Hepatocyte (in vitro differentiated cells): ENCODE measurements around the gene PTPRZ1. TPM values are rescaled to one million over a fixed set of nuclear protein-coding genes. Genes with fewer than 3 reads are reported as not detected.
A peak's percentile ranks its signal among the peaks of the same experiment; 100 is the strongest.

Experiments used
- DNase-seq: peaks from one replicate; pipeline ENCODE4 v3.0.0-alpha.2; 2016; ENCODE audit warnings: low spot score
- H2AFZ ChIP-seq: fragments of 200-600 bp; sonication (generic); 2 replicates; pipeline ENCODE4 v1.6.0; 2016; ENCODE audit warnings: antibody characterized with exemption, mild to moderate bottlenecking
- H3K27ac ChIP-seq: fragments of 200-600 bp; sonication (generic); 2 replicates; pipeline ENCODE4 v1.5.1; 2016; ENCODE audit warnings: mild to moderate bottlenecking
- H3K27me3 ChIP-seq: fragments of 200-600 bp; sonication (generic); 2 replicates; pipeline ENCODE4 v1.6.1; 2016
- H3K36me3 ChIP-seq: fragments of 200-600 bp; sonication (generic); replicated peaks from 2 replicates; pipeline ENCODE4 v1.5.1; 2016; ENCODE audit warnings: low read depth; ENCODE audit not compliant: insufficient read depth
- H3K4me1 ChIP-seq: fragments of 200-600 bp; sonication (generic); 2 replicates; pipeline ENCODE4 v1.5.1; 2016; ENCODE audit warnings: mild to moderate bottlenecking, moderate library complexity; ENCODE audit not compliant: insufficient read depth
- H3K4me2 ChIP-seq: fragments of 200-600 bp; sonication (generic); 2 replicates; pipeline ENCODE4 v1.6.0; 2016
- H3K4me3 ChIP-seq: fragments of 200-600 bp; sonication (generic); 2 replicates; pipeline ENCODE4 v1.5.1; 2016; ENCODE audit warnings: mild to moderate bottlenecking
- H3K79me2 ChIP-seq: fragments of 200-600 bp; sonication (generic); 2 replicates; pipeline ENCODE4 v1.6.0; 2017; ENCODE audit warnings: mild to moderate bottlenecking
- H3K9me2 ChIP-seq: fragments of 200-600 bp; sonication (generic); replicated peaks from 2 replicates; pipeline ENCODE4 v1.6.0; 2017; ENCODE audit warnings: mild to moderate bottlenecking; ENCODE audit not compliant: insufficient read depth
- H3K9me3 ChIP-seq: fragments of 200-600 bp; sonication (generic); 2 replicates; pipeline ENCODE4 v1.5.1; 2016; ENCODE audit warnings: low read depth, mild to moderate bottlenecking
- H4K20me1 ChIP-seq: fragments of 200-600 bp; sonication (generic); 2 replicates; pipeline ENCODE4 v1.6.0; 2016; ENCODE audit warnings: mild to moderate bottlenecking; ENCODE audit not compliant: insufficient read depth, poor library complexity, severe bottlenecking
- EZH2 ChIP-seq: fragments of 200-600 bp; sonication (generic); IDR thresholded peaks from 2 replicates; pipeline ENCODE4 v1.6.1; 2016; ENCODE audit warnings: antibody characterized with exemption, mild to moderate bottlenecking, borderline replicate concordance
- EZH2phosphoT487 ChIP-seq: fragments of 200-600 bp; sonication (generic); IDR thresholded peaks from one replicate; pipeline ENCODE4 v1.6.1; 2018; ENCODE audit warnings: antibody characterized with exemption, mild to moderate bottlenecking, low read depth, moderate library complexity; ENCODE audit not compliant: unreplicated experiment, severe bottlenecking
- WGBS: methylation state at CpG from one replicate; pipeline ENCODE4 v1.1.6; 2016; ENCODE audit warnings: low lambda C conversion rate; ENCODE audit errors: missing lambda C conversion rate; 5-methylcytosine and 5-hydroxymethylcytosine counted together
- polyA plus RNA-seq: library from polyadenylated mRNA; unstranded; fragments of >200 nt; fragmentation: Nextera tagmentation; extraction: Ambion mirVana; gene quantifications from 2 replicates; pipeline ENCODE4 v1.2.1, GENCODE V29; 2016
- total RNA-seq: library from RNA; depleted of rRNA; stranded (reverse); fragments of >200 nt; gene quantifications from 2 replicates; pipeline ENCODE4 v1.2.3, GENCODE V29; 2014
- TF ChIP-seq, protein P1 (sequence below): fragments of 200-600 bp; sonication (generic); IDR thresholded peaks from 2 replicates; pipeline ENCODE4 v1.5.1; 2016; ENCODE audit warnings: antibody characterized with exemption, mild to moderate bottlenecking; ENCODE audit not compliant: poor library complexity

Gene PTPRZ1
- total and polyA plus RNA-seq, 2 experiments from 2014 or later: 0.41 to 5.0 TPM

GRCh38 chr7:121936951-121937623 is 64.1 kb downstream of the PTPRZ1 start:
- H3K9me3 ChIP-seq: no peaks in the 10 kb centered on the region
- H3K9me2 ChIP-seq: no peaks in the 10 kb centered on the region
- H3K4me2 ChIP-seq: peak overlapping the region; percentile 45
- H3K79me2 ChIP-seq: no peaks in the 10 kb centered on the region
- no peak overlapping the region for H2AFZ ChIP-seq
- WGBS: 64% methylated on average over 6 of the region's 6 CpGs
- peaks cover 8% of the 10 kb centered on the region for H3K4me1 ChIP-seq
- no peak overlapping the region for H3K4me3 ChIP-seq
- TF ChIP-seq, protein P1, sequence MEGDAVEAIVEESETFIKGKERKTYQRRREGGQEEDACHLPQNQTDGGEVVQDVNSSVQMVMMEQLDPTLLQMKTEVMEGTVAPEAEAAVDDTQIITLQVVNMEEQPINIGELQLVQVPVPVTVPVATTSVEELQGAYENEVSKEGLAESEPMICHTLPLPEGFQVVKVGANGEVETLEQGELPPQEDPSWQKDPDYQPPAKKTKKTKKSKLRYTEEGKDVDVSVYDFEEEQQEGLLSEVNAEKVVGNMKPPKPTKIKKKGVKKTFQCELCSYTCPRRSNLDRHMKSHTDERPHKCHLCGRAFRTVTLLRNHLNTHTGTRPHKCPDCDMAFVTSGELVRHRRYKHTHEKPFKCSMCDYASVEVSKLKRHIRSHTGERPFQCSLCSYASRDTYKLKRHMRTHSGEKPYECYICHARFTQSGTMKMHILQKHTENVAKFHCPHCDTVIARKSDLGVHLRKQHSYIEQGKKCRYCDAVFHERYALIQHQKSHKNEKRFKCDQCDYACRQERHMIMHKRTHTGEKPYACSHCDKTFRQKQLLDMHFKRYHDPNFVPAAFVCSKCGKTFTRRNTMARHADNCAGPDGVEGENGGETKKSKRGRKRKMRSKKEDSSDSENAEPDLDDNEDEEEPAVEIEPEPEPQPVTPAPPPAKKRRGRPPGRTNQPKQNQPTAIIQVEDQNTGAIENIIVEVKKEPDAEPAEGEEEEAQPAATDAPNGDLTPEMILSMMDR: no peak
- no peak for TF ChIP-seq EZH2phosphoT487
- no peak for TF ChIP-seq EZH2
- no peaks in the 10 kb centered on the region for H4K20me1 ChIP-seq
- no peak for DNase-seq
- no peaks in the 10 kb centered on the region for H3K27me3 ChIP-seq
- no peaks in the 10 kb centered on the region for H3K36me3 ChIP-seq
- no peak overlapping the region for H3K27ac ChIP-seq

DNA sequence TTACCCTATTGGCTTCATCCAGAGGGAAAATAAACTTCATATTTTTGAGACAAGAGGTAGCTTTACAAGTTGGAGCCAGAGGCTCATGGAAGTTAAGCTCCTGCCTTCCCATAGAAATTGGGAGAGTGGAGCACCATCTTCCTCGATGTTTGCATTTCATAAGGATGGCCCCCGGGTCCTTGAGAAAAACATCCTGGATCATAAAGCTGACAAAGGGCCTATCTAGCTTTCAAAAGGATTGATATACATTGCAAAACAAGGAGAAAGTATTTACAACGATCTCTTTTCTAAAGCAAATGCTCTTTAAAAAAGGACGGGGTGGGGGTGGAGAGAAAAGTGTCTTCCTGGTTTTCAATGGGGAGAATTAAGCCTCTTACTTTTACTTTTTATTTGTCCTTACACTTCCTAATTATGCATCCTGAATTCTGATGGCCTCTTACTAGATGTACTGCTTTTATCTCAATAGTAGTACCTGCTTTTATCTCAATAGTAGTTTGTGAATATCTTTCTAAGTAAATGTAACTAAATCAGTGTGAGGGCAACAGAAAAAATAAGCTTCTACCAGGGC is 65.6 kb downstream of the PTPRZ1 start:
- no peak overlapping the region for H3K4me3 ChIP-seq
- no peaks in the 10 kb centered on the region for H3K9me2 ChIP-seq
- H3K4me1 ChIP-seq: peaks cover 8% of the 10 kb centered on the region
- DNase-seq: no peak
- H3K36me3 ChIP-seq: no peaks in the 10 kb centered on the region
- no peaks in the 10 kb centered on the region for H3K79me2 ChIP-seq
- no peaks in the 10 kb centered on the region for H3K9me3 ChIP-seq
- H3K27ac ChIP-seq: no peak overlapping the region
- H4K20me1 ChIP-seq: no peaks in the 10 kb centered on the region
- H3K27me3 ChIP-seq: no peaks in the 10 kb centered on the region
- WGBS: 8% methylated on average over 4 of the region's 4 CpGs
- TF ChIP-seq, protein P1: no peak
- no peak for TF ChIP-seq EZH2
- no peak for TF ChIP-seq EZH2phosphoT487
- H2AFZ ChIP-seq: no peak overlapping the region
- H3K4me2 ChIP-seq: no peak overlapping the region

- TF ChIP-seq, protein P1: no peak
- TF ChIP-seq EZH2phosphoT487 (no peak), EZH2 (no peak)
- H3K4me3 ChIP-seq: no peak overlapping the region
- no peaks in the 10 kb centered on the region for H3K79me2 ChIP-seq
- WGBS: 46% methylated on average over 3 of the region's 3 CpGs
- H2AFZ ChIP-seq: no peak overlapping the region
- H3K9me2 ChIP-seq: no peaks in the 10 kb centered on the region
- no peaks in the 10 kb centered on the region for H3K9me3 ChIP-seq
- H3K27me3 ChIP-seq: no peaks in the 10 kb centered on the region
- H3K36me3 ChIP-seq: no peaks in the 10 kb centered on the region
- H3K27ac ChIP-seq: no peak overlapping the region
- H3K4me1 ChIP-seq: peaks cover 8% of the 10 kb centered on the region
- no peaks in the 10 kb centered on the region for H4K20me1 ChIP-seq
- H3K4me2 ChIP-seq: no peak overlapping the region
- no peak for DNase-seq
Measured at GRCh38 chr7:121940918-121941317, 68.0 kb downstream of the PTPRZ1 start.
